Peyer's patch (tissue), 4 donors: ENCODE measurements around the gene RNU1-1.
"Not testable (repeated sequence)": the region's sequence is repeated elsewhere in the genome, so short reads cannot be mapped to it uniquely, and the experiment has no call there.

Source experiments
- CTCF ChIP-seq, 6 experiments: fragments of 450-650 bp in 4 of 6; fragments of 200-600 bp in 2 of 6; sonication (generic) in 1 of 6; IDR thresholded peaks; one replicate each; pipeline ENCODE4 v1.5.1; 2017 to 2019; ENCODE audit warnings: antibody characterized with exemption in 6 of 6, mild to moderate bottlenecking in 3 of 6, moderate library complexity in 1 of 6
- POLR2A ChIP-seq, 2 donors: fragments of 450-650 bp; IDR thresholded peaks; one replicate each; pipeline ENCODE4 v1.5.1; 2017; ENCODE audit warnings: antibody characterized with exemption in 2 of 2, mild to moderate bottlenecking in 2 of 2, moderate library complexity in 2 of 2

GRCh38 chr1:16475771-16476770 is 38.0 kb downstream of the RNU1-1 start:
- not testable (repeated sequence) for TF ChIP-seq CTCF, POLR2A (IDR thresholded peaks at IDR 0.05)
